Adrenal gland (tissue), 5 donors: ENCODE measurements around the gene PDZRN3.

Experiments used
- CTCF ChIP-seq, 6 experiments: fragments of 450-650 bp in 4 of 6; fragments of 200-600 bp in 2 of 6; sonication (generic) in 1 of 6; IDR thresholded peaks; 1 replicate in 5 of 6; 2 replicates in 1 of 6; pipeline versions ENCODE4 v1.5.1 to v1.8.0; 2016 to 2021; ENCODE audit warnings: antibody characterized with exemption in 6 of 6, mild to moderate bottlenecking in 2 of 6, moderate library complexity in 1 of 6
- POLR2A ChIP-seq, 2 donors: fragments of 450-650 bp; IDR thresholded peaks; one replicate each; pipeline ENCODE4 v1.6.1; 2017; ENCODE audit warnings: antibody characterized with exemption in 2 of 2, mild to moderate bottlenecking in 2 of 2, moderate library complexity in 1 of 2
- donor health status: DM: no; HTN: no; CAD: no.

DNA sequence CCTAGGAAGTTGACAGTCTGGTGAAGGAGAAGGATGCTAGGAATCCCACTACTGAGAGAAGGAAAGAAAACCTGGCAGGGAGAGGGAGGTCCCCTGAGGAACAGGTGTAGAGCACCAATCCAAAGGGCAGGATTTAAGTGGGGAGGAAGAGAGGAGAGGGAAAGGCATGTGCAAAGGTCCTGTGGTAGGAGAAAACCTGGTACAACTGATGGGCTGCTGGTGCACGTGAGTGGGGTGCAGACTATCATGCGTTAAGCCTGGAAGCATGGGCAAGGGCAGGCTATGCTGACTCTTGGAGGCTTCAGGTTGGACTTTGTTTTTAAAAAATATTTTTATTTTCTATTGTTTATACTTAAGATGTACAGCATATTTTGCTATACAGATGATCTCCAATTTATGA, 209.6 kb downstream of the PDZRN3 start:
- TF ChIP-seq CTCF (IDR thresholded peaks at IDR 0.05): no peak
- no peak for TF ChIP-seq POLR2A (IDR thresholded peaks at IDR 0.05)
